Tibial nerve (tissue), 3 donors: ENCODE results near the gene FBXL14.
A peak's percentile ranks its signal among the peaks of the same experiment; 100 is the strongest.

Experiments used
- CTCF ChIP-seq, 5 experiments: fragments of 200-600 bp in 3 of 5; fragments of 450-650 bp in 2 of 5; sonication (generic) in 3 of 5; IDR thresholded peaks; one replicate each; pipeline ENCODE4 v1.5.1; 2016 to 2019; ENCODE audit warnings: antibody characterized with exemption in 5 of 5, mild to moderate bottlenecking in 3 of 5, moderate library complexity in 2 of 5
- POLR2A ChIP-seq, 2 donors: fragments of 450-650 bp; IDR thresholded peaks; one replicate each; pipeline ENCODE4 v1.6.1; 2017; ENCODE audit warnings: antibody characterized with exemption in 2 of 2, mild to moderate bottlenecking in 2 of 2, moderate library complexity in 2 of 2

- TF ChIP-seq CTCF (IDR thresholded peaks at IDR 0.05) (peak; percentile 79 to 87 (median 82)), POLR2A (IDR thresholded peaks at IDR 0.05) (no peak)
Observed at GRCh38 chr12:1634590-1635191, 40.3 kb upstream of the FBXL14 start.
